GM19238 (cell line): ENCODE results near the gene MFSD12.
"Not testable (repeated sequence)": the region's sequence is repeated elsewhere in the genome, so short reads cannot be mapped to it uniquely, and the experiment has no call there.

ENCODE experiments used
- DNase-seq: peaks from one replicate; pipeline ENCODE4 v3.0.0; 2011; ENCODE audit warnings: low spot score; ENCODE audit not compliant: insufficient read length

MFSD12 gene

GRCh38 chr19:3537438-3538240 is 19.7 kb downstream of the MFSD12 start:
- DNase-seq, result no peak

- no peak for DNase-seq
These were observed 20.3 kb downstream of the MFSD12 start for GRCh38 chr19:3537101-3537437.

GRCh38 chr19:3536429-3537100 is 20.8 kb downstream of the MFSD12 start:
- DNase-seq, result no peak

- no peak for DNase-seq
These were observed 21.4 kb downstream of the MFSD12 start for GRCh38 chr19:3535981-3536380.

- no peak for DNase-seq
These were observed 21.8 kb downstream of the MFSD12 start for GRCh38 chr19:3535563-3535965.

GRCh38 chr19:3535235-3535535 is 22.2 kb downstream of the MFSD12 start:
- no peak for DNase-seq

- DNase-seq, result no peak
These were observed 22.8 kb downstream of the MFSD12 start for GRCh38 chr19:3534375-3535234.

- DNase-seq, result no peak
These were observed 23.7 kb downstream of the MFSD12 start for GRCh38 chr19:3533563-3534216.

- DNase-seq, result no peak
These were observed 24.4 kb downstream of the MFSD12 start for GRCh38 chr19:3533033-3533432.

- DNase-seq, result no peak
These were observed 25.1 kb downstream of the MFSD12 start for GRCh38 chr19:3532154-3532786.

- no peak for DNase-seq
These were observed 25.7 kb downstream of the MFSD12 start for GRCh38 chr19:3531716-3532115.

GRCh38 chr19:3530389-3530788 is 27.0 kb downstream of the MFSD12 start:
- no peak for DNase-seq

- not testable (repeated sequence) for DNase-seq
These were observed 28.1 kb downstream of the MFSD12 start for GRCh38 chr19:3529299-3529698.

- DNase-seq, result no peak
These were observed 28.7 kb downstream of the MFSD12 start for GRCh38 chr19:3528539-3529211.

GRCh38 chr19:3528080-3528479 is 29.3 kb downstream of the MFSD12 start:
- DNase-seq, result no peak

GRCh38 chr19:3527238-3527910 is 30.0 kb downstream of the MFSD12 start:
- no peak for DNase-seq

- DNase-seq, result no peak
These were observed 30.7 kb downstream of the MFSD12 start for GRCh38 chr19:3526507-3527237.

GRCh38 chr19:3524904-3525451 is 32.4 kb downstream of the MFSD12 start:
- DNase-seq, result no peak
